ENCODE results near the gene LRP11. TPM values are rescaled to one million over a fixed set of nuclear protein-coding genes. Genes with fewer than 3 reads are reported as not detected.
"Not testable (repeated sequence)": the region's sequence is repeated elsewhere in the genome, so short reads cannot be mapped to it uniquely, and the experiment has no call there.

Gene LRP11, protein sequence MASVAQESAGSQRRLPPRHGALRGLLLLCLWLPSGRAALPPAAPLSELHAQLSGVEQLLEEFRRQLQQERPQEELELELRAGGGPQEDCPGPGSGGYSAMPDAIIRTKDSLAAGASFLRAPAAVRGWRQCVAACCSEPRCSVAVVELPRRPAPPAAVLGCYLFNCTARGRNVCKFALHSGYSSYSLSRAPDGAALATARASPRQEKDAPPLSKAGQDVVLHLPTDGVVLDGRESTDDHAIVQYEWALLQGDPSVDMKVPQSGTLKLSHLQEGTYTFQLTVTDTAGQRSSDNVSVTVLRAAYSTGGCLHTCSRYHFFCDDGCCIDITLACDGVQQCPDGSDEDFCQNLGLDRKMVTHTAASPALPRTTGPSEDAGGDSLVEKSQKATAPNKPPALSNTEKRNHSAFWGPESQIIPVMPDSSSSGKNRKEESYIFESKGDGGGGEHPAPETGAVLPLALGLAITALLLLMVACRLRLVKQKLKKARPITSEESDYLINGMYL
- total RNA-seq, result 108 and 129 TPM in 2 replicates

DNA sequence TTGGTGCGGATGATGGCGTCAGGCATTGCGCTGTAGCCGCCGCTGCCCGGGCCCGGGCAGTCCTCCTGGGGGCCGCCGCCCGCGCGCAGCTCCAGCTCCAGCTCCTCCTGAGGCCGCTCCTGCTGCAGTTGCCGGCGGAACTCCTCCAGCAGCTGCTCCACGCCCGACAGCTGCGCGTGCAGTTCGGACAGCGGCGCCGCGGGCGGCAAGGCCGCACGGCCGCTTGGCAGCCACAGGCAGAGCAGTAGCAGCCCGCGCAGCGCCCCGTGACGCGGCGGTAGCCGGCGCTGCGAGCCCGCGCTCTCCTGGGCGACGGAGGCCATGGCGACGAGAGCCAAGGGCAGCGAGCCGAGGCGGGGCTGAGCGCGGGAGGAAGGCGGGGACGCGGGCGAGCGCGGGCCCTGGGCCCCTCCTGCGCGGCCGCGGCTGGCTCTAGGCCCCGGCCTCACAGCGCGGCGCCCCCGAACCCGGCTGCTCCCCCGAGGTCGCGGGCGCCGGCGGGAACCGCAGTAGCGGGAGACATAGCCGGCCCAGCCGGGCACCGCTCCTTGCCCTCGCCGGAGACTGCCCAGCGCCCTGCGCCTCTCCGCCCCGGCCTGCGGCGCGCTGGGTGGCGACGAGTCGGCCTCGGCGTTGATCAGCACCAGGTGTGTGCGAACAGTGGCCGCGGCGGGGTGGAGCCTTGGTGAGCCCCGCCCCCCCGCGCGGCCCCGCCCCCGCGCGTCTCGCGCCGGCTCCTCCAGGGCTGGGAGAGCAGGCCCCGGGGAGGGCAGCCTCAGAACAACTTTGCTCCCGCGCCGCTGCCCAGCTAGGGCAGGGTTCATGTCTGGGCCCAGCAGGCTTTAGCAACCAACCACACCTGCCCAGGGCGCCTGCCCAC, at the start of gene LRP11:
LRP11 (minus strand) TSS at position 662 of the 880 bp plus-strand sequence; CDS start at position 323, 339 bp downstream.
- TF ChIP-seq, protein P1, sequence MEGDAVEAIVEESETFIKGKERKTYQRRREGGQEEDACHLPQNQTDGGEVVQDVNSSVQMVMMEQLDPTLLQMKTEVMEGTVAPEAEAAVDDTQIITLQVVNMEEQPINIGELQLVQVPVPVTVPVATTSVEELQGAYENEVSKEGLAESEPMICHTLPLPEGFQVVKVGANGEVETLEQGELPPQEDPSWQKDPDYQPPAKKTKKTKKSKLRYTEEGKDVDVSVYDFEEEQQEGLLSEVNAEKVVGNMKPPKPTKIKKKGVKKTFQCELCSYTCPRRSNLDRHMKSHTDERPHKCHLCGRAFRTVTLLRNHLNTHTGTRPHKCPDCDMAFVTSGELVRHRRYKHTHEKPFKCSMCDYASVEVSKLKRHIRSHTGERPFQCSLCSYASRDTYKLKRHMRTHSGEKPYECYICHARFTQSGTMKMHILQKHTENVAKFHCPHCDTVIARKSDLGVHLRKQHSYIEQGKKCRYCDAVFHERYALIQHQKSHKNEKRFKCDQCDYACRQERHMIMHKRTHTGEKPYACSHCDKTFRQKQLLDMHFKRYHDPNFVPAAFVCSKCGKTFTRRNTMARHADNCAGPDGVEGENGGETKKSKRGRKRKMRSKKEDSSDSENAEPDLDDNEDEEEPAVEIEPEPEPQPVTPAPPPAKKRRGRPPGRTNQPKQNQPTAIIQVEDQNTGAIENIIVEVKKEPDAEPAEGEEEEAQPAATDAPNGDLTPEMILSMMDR (IDR thresholded peaks at IDR 0.05; ENCODE audit: insufficient read depth, low read length, severe bottlenecking), result no peak
- peak; percentile 71 for DNase-seq (ENCODE audit: low read depth)
- no peak for FAIRE-seq
- Histone ChIP-seq H3K4me3 (ENCODE audit: low read depth, low read length) (peak within 1 kb of the TSS; percentile 63), H3K36me3 (ENCODE audit: control insufficient read depth, insufficient read depth, low read length) (no peaks in the 10 kb centered on the region), H3K27me3 (ENCODE audit: control insufficient read depth, insufficient read depth, low read length) (no peaks in the 10 kb centered on the region)

DNA sequence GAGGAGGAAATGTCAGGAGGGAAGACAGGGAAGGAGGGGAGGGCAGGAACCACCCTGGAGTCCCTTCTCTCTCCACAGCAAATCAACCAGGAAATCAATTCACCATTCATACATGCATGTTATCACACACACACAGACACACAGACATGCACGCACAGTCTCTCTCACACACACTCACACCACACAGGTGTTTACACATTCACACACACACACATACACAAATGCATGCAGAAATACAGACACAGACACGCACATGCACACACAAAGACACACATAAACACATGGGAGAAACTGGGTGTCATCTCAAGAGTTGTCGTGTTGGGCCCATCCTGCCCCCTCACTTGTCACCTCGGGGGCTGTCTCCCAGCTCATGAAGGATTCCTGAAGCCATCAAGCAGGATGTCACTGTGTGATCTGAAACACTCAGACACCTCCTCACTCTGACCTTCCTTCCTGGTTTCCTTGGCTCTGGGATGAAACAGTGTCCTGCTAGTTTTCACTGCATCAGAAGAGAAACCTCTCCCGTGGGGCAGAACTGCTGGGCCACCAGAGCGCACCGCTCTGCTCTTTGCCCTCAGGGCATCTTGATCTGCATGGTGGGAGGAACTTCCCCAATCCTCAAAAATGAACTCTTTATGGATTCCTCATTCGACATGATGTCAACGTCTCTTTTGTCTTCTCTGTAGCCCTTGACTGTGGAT, 49.5 kb upstream of the LRP11 start:
- TF ChIP-seq, protein P1 (IDR thresholded peaks at IDR 0.05; ENCODE audit: insufficient read depth, low read length, severe bottlenecking), result no peak
- peak; percentile 86 for FAIRE-seq
- Histone ChIP-seq H3K27me3 (ENCODE audit: control insufficient read depth, insufficient read depth, low read length) (no peaks in the 10 kb centered on the region), H3K4me3 (ENCODE audit: low read depth, low read length) (no peak overlapping the region), H3K36me3 (ENCODE audit: control insufficient read depth, insufficient read depth, low read length) (peaks cover 10% of the 10 kb centered on the region)
- DNase-seq (ENCODE audit: low read depth), result no peak

DNA sequence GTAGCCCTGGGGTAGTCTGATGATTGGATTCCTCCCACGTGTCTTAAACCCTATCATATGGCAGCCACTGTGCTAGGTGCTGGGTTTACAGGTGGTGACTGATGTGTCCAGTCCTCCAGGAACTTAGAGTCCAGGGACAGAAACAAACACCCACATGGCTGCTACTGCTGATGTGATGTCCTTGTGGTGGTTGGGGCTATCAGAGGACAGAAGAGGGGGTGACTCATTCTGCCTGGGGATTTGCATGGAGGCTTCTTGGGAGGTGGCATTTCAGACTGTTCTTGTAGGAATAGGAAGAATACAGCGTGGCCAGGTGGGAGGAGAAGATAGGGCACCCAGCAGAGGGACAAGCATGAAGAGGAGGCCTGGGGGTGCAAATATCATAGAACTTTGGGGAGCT, 48.9 kb upstream of the LRP11 start:
- peaks cover 7% of the 10 kb centered on the region for H3K36me3 ChIP-seq (ENCODE audit: control insufficient read depth, insufficient read depth, low read length)
- DNase-seq (ENCODE audit: low read depth) (peak; percentile 23), FAIRE-seq (no peak)
- H3K4me3 ChIP-seq (ENCODE audit: low read depth, low read length), result no peak overlapping the region
- TF ChIP-seq, protein P1 (IDR thresholded peaks at IDR 0.05; ENCODE audit: insufficient read depth, low read length, severe bottlenecking), result no peak
- no peaks in the 10 kb centered on the region for H3K27me3 ChIP-seq (ENCODE audit: control insufficient read depth, insufficient read depth, low read length)

DNA sequence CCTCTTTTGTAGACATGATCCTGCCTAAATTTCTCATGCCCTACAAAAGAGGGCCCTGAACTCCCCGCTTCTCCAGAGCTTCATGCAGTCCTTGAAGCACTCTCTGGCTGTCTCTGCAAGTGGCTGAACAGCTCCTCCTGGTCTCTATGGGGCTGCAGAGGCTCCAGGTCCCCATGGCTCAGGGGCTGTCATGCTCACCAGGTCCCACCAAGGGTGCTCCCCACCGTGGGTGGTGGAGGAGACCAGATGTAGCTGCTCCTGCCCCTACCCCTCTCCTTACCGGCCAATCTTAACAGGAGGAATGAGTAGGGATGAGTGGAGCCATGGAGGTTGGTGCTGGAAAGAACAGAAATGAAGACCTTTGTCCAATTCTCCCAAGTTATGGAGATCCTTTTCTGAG, 48.5 kb upstream of the LRP11 start:
- H3K27me3 ChIP-seq (ENCODE audit: control insufficient read depth, insufficient read depth, low read length); DNase-seq (ENCODE audit: low read depth); FAIRE-seq; H3K4me3 ChIP-seq (ENCODE audit: low read depth, low read length); H3K36me3 ChIP-seq (ENCODE audit: control insufficient read depth, insufficient read depth, low read length): not testable (repeated sequence)

DNA sequence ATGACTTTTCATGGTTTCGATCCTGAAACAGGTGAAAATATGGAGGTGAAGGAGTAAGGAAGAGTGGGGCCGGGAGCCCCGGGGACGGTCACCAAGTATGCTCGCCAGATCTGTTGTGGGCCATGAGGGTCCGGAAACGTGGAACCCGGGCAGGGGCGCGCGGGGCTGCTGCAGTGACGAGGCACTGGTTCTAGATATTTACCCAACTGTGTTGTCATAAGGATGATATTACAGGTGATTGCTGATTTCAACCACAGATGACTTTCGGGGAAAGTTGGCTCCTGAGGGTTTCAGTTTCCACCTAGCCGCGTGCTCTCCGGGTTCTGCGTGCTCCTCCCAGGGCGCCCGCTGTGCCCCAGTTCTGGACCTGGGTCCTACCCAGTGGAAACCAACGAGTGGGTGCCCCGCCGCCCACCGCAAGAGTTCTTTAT, 46.6 kb upstream of the LRP11 start:
- DNase-seq (ENCODE audit: low read depth) (no peak), FAIRE-seq (no peak)
- Histone ChIP-seq H3K4me3 (ENCODE audit: low read depth, low read length) (no peak overlapping the region), H3K27me3 (ENCODE audit: control insufficient read depth, insufficient read depth, low read length) (no peaks in the 10 kb centered on the region), H3K36me3 (ENCODE audit: control insufficient read depth, insufficient read depth, low read length) (no peaks in the 10 kb centered on the region)
- TF ChIP-seq, protein P1 (IDR thresholded peaks at IDR 0.05; ENCODE audit: insufficient read depth, low read length, severe bottlenecking), result no peak
